H1 (cell line): Measurements from ENCODE around the gene NR4A3.

ENCODE experiments used
- BRCA1 ChIP-seq: IDR thresholded peaks from 2 replicates; pipeline ENCODE4 v1.6.1; 2012; ENCODE audit warnings: low read depth, low read length, improper control_type of control experiment
- CHD1 ChIP-seq: IDR thresholded peaks from 2 replicates; pipeline ENCODE4 v1.6.1; 2012; ENCODE audit warnings: low read depth, low read length, improper control_type of control experiment
- CTCF ChIP-seq, 3 experiments: IDR thresholded peaks; 1 replicate in 2 of 3; 2 replicates in 1 of 3; pipeline versions ENCODE4 v1.5.1 to v1.6.1; 2011; ENCODE audit warnings: low read length in 3 of 3, mild to moderate bottlenecking in 3 of 3, inconsistent platforms in 2 of 3, low read depth in 1 of 3, moderate library complexity in 1 of 3; ENCODE audit not compliant: insufficient read depth in 1 of 3; ENCODE audit errors: control extremely low read depth in 1 of 3
- EP300 ChIP-seq, 2 experiments: IDR thresholded peaks; 1 replicate in 1 of 2; 2 replicates in 1 of 2; pipeline ENCODE4 v1.6.1; 2011 to 2012; ENCODE audit warnings: low read depth in 2 of 2, low read length in 2 of 2, mild to moderate bottlenecking in 2 of 2, borderline replicate concordance in 1 of 2, inconsistent platforms in 1 of 2, moderate library complexity in 1 of 2
- GABPA ChIP-seq: IDR thresholded peaks from 2 replicates; pipeline ENCODE4 v1.6.1; 2011; ENCODE audit warnings: mild to moderate bottlenecking, low read length, moderate library complexity, borderline replicate concordance; ENCODE audit not compliant: insufficient read depth
- GTF2F1 ChIP-seq: IDR thresholded peaks from 2 replicates; pipeline ENCODE4 v1.6.1; 2012; ENCODE audit warnings: low read depth, low read length, improper control_type of control experiment, borderline replicate concordance
- JUND ChIP-seq: IDR thresholded peaks from 2 replicates; pipeline ENCODE4 v1.6.1; 2011; ENCODE audit warnings: mild to moderate bottlenecking, improper control_type of control experiment, low read length
- MAFK ChIP-seq: IDR thresholded peaks from 2 replicates; pipeline ENCODE4 v1.6.1; 2012; ENCODE audit warnings: low read depth, mild to moderate bottlenecking, improper control_type of control experiment, low read length
- NRF1 ChIP-seq: IDR thresholded peaks from 2 replicates; pipeline ENCODE4 v1.6.1; 2011; ENCODE audit warnings: mild to moderate bottlenecking, low read depth, low read length, improper control_type of control experiment
- POLR2A ChIP-seq, 2 experiments: IDR thresholded peaks; 1 replicate in 1 of 2; 2 replicates in 1 of 2; pipeline ENCODE4 v1.6.1; 2011; ENCODE audit warnings: low read depth in 2 of 2, low read length in 2 of 2, mild to moderate bottlenecking in 2 of 2; ENCODE audit errors: control extremely low read depth in 1 of 2
- POLR2AphosphoS5 ChIP-seq: IDR thresholded peaks from 2 replicates; pipeline ENCODE4 v1.6.1; 2011; ENCODE audit warnings: low read depth, low read length
- RAD21 ChIP-seq, 2 experiments: IDR thresholded peaks in 1 of 2; conservative IDR thresholded peaks in 1 of 2; 2 replicates each; pipeline ENCODE4 v1.6.1; 2011; ENCODE audit warnings: low read depth in 2 of 2, low read length in 2 of 2, improper control_type of control experiment in 1 of 2, inconsistent platforms in 1 of 2, mild to moderate bottlenecking in 1 of 2, moderate library complexity in 1 of 2
- RXRA ChIP-seq: IDR thresholded peaks from 2 replicates; pipeline ENCODE4 v1.6.1; 2011; ENCODE audit warnings: low read depth, mild to moderate bottlenecking, low read length, moderate library complexity; ENCODE audit not compliant: insufficient read depth
- TCF12 ChIP-seq: IDR thresholded peaks from 2 replicates; pipeline ENCODE4 v1.6.1; 2011; ENCODE audit warnings: low read depth, mild to moderate bottlenecking, low read length

- TF ChIP-seq CTCF (IDR thresholded peaks at IDR 0.05; ENCODE audit: control extremely low read depth in 1 of 3, insufficient read depth in 1 of 3, low read depth in 1 of 3, low read length in 3 of 3) = no peak
- no peak for TF ChIP-seq NRF1
- no peak for TF ChIP-seq MAFK
- TF ChIP-seq POLR2A (IDR thresholded peaks at IDR 0.05; ENCODE audit: control extremely low read depth in 1 of 2, low read depth in 2 of 2, low read length in 2 of 2) = no peak
- TF ChIP-seq RXRA = no peak
- no peak for TF ChIP-seq GTF2F1
- no peak for TF ChIP-seq POLR2AphosphoS5
- no peak for TF ChIP-seq CHD1
- no peak for TF ChIP-seq RAD21 (IDR thresholded peaks at IDR 0.05 in 1 of 2, conservative IDR thresholded peaks at IDR 0.05 in 1 of 2; ENCODE audit: low read depth in 2 of 2, low read length in 2 of 2)
- no peak for TF ChIP-seq JUND
- no peak for TF ChIP-seq BRCA1
- no peak for TF ChIP-seq GABPA
- no peak for TF ChIP-seq EP300 (IDR thresholded peaks at IDR 0.05; ENCODE audit: borderline replicate concordance in 1 of 2, low read depth in 2 of 2, low read length in 2 of 2)
- TF ChIP-seq TCF12 = no peak
Measured at GRCh38 chr9:99779277-99779676, 42.4 kb upstream of the NR4A3 start.
